ENCODE data around the gene RAPGEF3. TPM values are rescaled to one million over a fixed set of nuclear protein-coding genes. Genes with fewer than 3 reads are reported as not detected.

RAPGEF3 gene
- total and polyA plus RNA-seq, 2 of the 8 experiments (the other 6 are each of a cell fraction or from before 2014, with no cell fraction given), result 5.0 to 9.4 TPM

GRCh38 chr12:47687636-47688035 is 71.0 kb downstream of the RAPGEF3 start (continued):
- TF ChIP-seq BACH1 (IDR thresholded peaks at IDR 0.05; ENCODE audit: low read length), result no peak
- TF ChIP-seq GTF2F1 (IDR thresholded peaks at IDR 0.05; ENCODE audit: borderline replicate concordance, low read depth, low read length), result no peak
- no peak for TF ChIP-seq TEAD4 (IDR thresholded peaks at IDR 0.05; ENCODE audit: low read depth, low read length)

All from H1 (cell line).